ENCODE data around the gene ALDH4A1. TPM values are rescaled to one million over a fixed set of nuclear protein-coding genes. Genes with fewer than 3 reads are reported as not detected.

Gene ALDH4A1
- total and polyA plus RNA-seq, 9 of the 15 experiments (the other 6 are each of a cell fraction or from before 2014, with no cell fraction given): 0.27 to 31.4 (median 16.6) TPM

- H3K9ac ChIP-seq (ENCODE audit: insufficient read depth in 1 of 2, low read depth in 2 of 2, low read length in 2 of 2): peak overlapping the region in 1 of 2 experiments; percentile 39; a peak in 1 of 4 replicates
- H3K9me3 ChIP-seq (replicated peaks; ENCODE audit: control insufficient read depth, insufficient read depth, low read depth, low read length): no peaks in the 10 kb centered on the region
- in situ Hi-C loops (cut with MboI): loop anchor here (10.0 kb wide), 2 partner anchors 362 to 772 kb away; no protein-coding TSS in a partner anchor
- H3K27me3 ChIP-seq (ENCODE audit: control insufficient read depth in 2 of 2, insufficient read depth in 2 of 2, low read length in 2 of 2): no peaks in the 10 kb centered on the region
- no peak for FAIRE-seq
- H3K36me3 ChIP-seq (ENCODE audit: control insufficient read depth, insufficient read depth, low read length): peaks cover 12% of the 10 kb centered on the region; the same call in 1 of the 3 replicates
- intact Hi-C loops (cut with micrococcal nuclease): no loop called here
- ATAC-seq: no peak
- peaks cover 3% of the 10 kb centered on the region; the same call in 1 of the 2 replicates for H4K20me1 ChIP-seq (replicated peaks; ENCODE audit: control insufficient read depth, insufficient read depth, low read length)
- CTCF ChIA-PET (ENCODE audit: low intra/inter-chr PET ratio): interaction anchor here (7.0 kb wide), 1 partner anchor 29 kb away, joined by 108 read pairs; no protein-coding TSS in a partner anchor
- H3K4me1 ChIP-seq (replicated peaks in 1 of 2; ENCODE audit: control insufficient read depth in 2 of 2, insufficient read depth in 2 of 2, low read length in 2 of 2): peaks cover 0 to 15% of the 10 kb centered on the region in 2 experiments; a peak in 1 of 5 replicates
- TF ChIP-seq MAX (CRISPR knock-in tag; IDR thresholded peaks at IDR 0.05) (0 out of 2 replicates have a peak, but pooled peaks have one; percentile 30), ARID4B (CRISPR knock-in tag; IDR thresholded peaks at IDR 0.05) (no peak), TEAD4 (IDR thresholded peaks at IDR 0.05; ENCODE audit: low read length) (no peak), TEAD4 (CRISPR knock-in tag; IDR thresholded peaks at IDR 0.05; ENCODE audit: borderline replicate concordance) (no peak), MCM7 (IDR thresholded peaks at IDR 0.05) (no peak), HIVEP1 (CRISPR knock-in tag; IDR thresholded peaks at IDR 0.05) (no peak), E2F3 (CRISPR knock-in tag; IDR thresholded peaks at IDR 0.05) (no peak), ZNF717 (CRISPR knock-in tag; IDR thresholded peaks at IDR 0.05) (no peak), KDM4B (IDR thresholded peaks at IDR 0.05; ENCODE audit: borderline replicate concordance in 2 of 2, low read depth in 1 of 2) (no peak)
- no peak overlapping the region for H3K4me3 ChIP-seq
- H3K27ac ChIP-seq (ENCODE audit: extremely low read depth, low read depth, low read length): no peak overlapping the region
- no peaks in the 10 kb centered on the region for H3K9me1 ChIP-seq (ENCODE audit: control insufficient read depth, insufficient read depth, low read length)
- DNase-seq (ENCODE audit: extremely low read depth in 1 of 4, low spot score in 3 of 4): no peak
- no peak overlapping the region for H2AFZ ChIP-seq (ENCODE audit: low read depth, low read length)
- no peak overlapping the region for H3K4me2 ChIP-seq (ENCODE audit: insufficient read depth, low read length)
- WGBS (ENCODE audit: insufficient coverage, low coverage, missing lambda C conversion rate): 58% methylated on average over 8 of the region's 8 CpGs
- BruUV-seq (replicated peaks): no TSS peak
- H3K79me2 ChIP-seq (ENCODE audit: control insufficient read depth, insufficient read depth, low read length): no peaks in the 10 kb centered on the region
- POLR2A ChIA-PET: interaction anchor here (0.8 to 0.9 kb wide), 2 partner anchors 9 to 18 kb away, joined by 3 to 4 read pairs; no protein-coding TSS in a partner anchor
Measured at GRCh38 chr1:18882486-18882885, 19.9 kb downstream of the ALDH4A1 start.
